Right kidney (tissue), 1 donor: ENCODE measurements around the gene PRDM5.

Experiments used
- DNase-seq: peaks from one replicate; pipeline ENCODE4 v3.0.0-alpha.2; 2016

Gene PRDM5

GRCh38 chr4:120819805-120820437 lies 102.6 kb downstream of the PRDM5 start:
- no peak for DNase-seq

- DNase-seq = no peak
These were observed 106.1 kb downstream of the PRDM5 start for GRCh38 chr4:120816296-120816965.

GRCh38 chr4:120815361-120815760 lies 107.2 kb downstream of the PRDM5 start:
- no peak for DNase-seq

GRCh38 chr4:120814886-120815285 lies 107.6 kb downstream of the PRDM5 start:
- DNase-seq = no peak

GRCh38 chr4:120812216-120812615 lies 110.3 kb downstream of the PRDM5 start:
- no peak for DNase-seq

GRCh38 chr4:120809518-120809917 lies 113.0 kb downstream of the PRDM5 start:
- no peak for DNase-seq

- DNase-seq = no peak
These were observed 113.9 kb downstream of the PRDM5 start for GRCh38 chr4:120808475-120809141.

- DNase-seq = no peak
These were observed 121.3 kb downstream of the PRDM5 start for GRCh38 chr4:120801137-120801758.

- DNase-seq = no peak
These were observed 124.0 kb downstream of the PRDM5 start for GRCh38 chr4:120798570-120798969.

- no peak for DNase-seq
These were observed 126.3 kb downstream of the PRDM5 start for GRCh38 chr4:120796271-120796670.

- DNase-seq = no peak
These were observed 137.3 kb downstream of the PRDM5 start for GRCh38 chr4:120785202-120785601.

GRCh38 chr4:120777459-120777858 lies 145.1 kb downstream of the PRDM5 start:
- no peak for DNase-seq

- DNase-seq = no peak
These were observed 147.1 kb downstream of the PRDM5 start for GRCh38 chr4:120775431-120775830.

- no peak for DNase-seq
These were observed 148.9 kb downstream of the PRDM5 start for GRCh38 chr4:120773641-120774040.

- no peak for DNase-seq
These were observed 150.6 kb downstream of the PRDM5 start for GRCh38 chr4:120771907-120772306.

- no peak for DNase-seq
These were observed 151.6 kb downstream of the PRDM5 start for GRCh38 chr4:120770897-120771296.

GRCh38 chr4:120769227-120769626 lies 153.3 kb downstream of the PRDM5 start:
- DNase-seq = no peak

- DNase-seq = no peak
These were observed 157.3 kb downstream of the PRDM5 start for GRCh38 chr4:120765260-120765680.

GRCh38 chr4:120763650-120764049 lies 158.9 kb downstream of the PRDM5 start:
- DNase-seq = no peak

GRCh38 chr4:120761070-120761469 lies 161.5 kb downstream of the PRDM5 start:
- DNase-seq = no peak

GRCh38 chr4:120760047-120760446 lies 162.5 kb downstream of the PRDM5 start:
- no peak for DNase-seq

GRCh38 chr4:120755864-120756263 lies 166.7 kb downstream of the PRDM5 start:
- no peak for DNase-seq

- DNase-seq = no peak
These were observed 167.9 kb downstream of the PRDM5 start for GRCh38 chr4:120754590-120754989.
